ENCODE data around the gene GDAP2. TPM values are rescaled to one million over a fixed set of nuclear protein-coding genes. Genes with fewer than 3 reads are reported as not detected.

Gene GDAP2
- total and polyA plus RNA-seq, 4 donors = 3.0 to 16.8 (median 9.1) TPM

- DNase-seq (ENCODE audit: low spot score) = no peak
- TF ChIP-seq HNF4A (conservative IDR thresholded peaks at IDR 0.05) (no peak), FOXA2 (IDR thresholded peaks at IDR 0.05) (no peak), YY1 (IDR thresholded peaks at IDR 0.05) (no peak), ZBTB33 (IDR thresholded peaks at IDR 0.05) (no peak), EGR1 (IDR thresholded peaks at IDR 0.05; ENCODE audit: low read depth in 2 of 2) (no peak), NR2F2 (IDR thresholded peaks at IDR 0.05) (no peak), RXRA (IDR thresholded peaks at IDR 0.05) (no peak), FOXA1 (IDR thresholded peaks at IDR 0.05) (no peak)
- TF ChIP-seq, protein P1, sequence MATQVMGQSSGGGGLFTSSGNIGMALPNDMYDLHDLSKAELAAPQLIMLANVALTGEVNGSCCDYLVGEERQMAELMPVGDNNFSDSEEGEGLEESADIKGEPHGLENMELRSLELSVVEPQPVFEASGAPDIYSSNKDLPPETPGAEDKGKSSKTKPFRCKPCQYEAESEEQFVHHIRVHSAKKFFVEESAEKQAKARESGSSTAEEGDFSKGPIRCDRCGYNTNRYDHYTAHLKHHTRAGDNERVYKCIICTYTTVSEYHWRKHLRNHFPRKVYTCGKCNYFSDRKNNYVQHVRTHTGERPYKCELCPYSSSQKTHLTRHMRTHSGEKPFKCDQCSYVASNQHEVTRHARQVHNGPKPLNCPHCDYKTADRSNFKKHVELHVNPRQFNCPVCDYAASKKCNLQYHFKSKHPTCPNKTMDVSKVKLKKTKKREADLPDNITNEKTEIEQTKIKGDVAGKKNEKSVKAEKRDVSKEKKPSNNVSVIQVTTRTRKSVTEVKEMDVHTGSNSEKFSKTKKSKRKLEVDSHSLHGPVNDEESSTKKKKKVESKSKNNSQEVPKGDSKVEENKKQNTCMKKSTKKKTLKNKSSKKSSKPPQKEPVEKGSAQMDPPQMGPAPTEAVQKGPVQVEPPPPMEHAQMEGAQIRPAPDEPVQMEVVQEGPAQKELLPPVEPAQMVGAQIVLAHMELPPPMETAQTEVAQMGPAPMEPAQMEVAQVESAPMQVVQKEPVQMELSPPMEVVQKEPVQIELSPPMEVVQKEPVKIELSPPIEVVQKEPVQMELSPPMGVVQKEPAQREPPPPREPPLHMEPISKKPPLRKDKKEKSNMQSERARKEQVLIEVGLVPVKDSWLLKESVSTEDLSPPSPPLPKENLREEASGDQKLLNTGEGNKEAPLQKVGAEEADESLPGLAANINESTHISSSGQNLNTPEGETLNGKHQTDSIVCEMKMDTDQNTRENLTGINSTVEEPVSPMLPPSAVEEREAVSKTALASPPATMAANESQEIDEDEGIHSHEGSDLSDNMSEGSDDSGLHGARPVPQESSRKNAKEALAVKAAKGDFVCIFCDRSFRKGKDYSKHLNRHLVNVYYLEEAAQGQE (IDR thresholded peaks at IDR 0.05) = no peak
- TF ChIP-seq, protein P2, sequence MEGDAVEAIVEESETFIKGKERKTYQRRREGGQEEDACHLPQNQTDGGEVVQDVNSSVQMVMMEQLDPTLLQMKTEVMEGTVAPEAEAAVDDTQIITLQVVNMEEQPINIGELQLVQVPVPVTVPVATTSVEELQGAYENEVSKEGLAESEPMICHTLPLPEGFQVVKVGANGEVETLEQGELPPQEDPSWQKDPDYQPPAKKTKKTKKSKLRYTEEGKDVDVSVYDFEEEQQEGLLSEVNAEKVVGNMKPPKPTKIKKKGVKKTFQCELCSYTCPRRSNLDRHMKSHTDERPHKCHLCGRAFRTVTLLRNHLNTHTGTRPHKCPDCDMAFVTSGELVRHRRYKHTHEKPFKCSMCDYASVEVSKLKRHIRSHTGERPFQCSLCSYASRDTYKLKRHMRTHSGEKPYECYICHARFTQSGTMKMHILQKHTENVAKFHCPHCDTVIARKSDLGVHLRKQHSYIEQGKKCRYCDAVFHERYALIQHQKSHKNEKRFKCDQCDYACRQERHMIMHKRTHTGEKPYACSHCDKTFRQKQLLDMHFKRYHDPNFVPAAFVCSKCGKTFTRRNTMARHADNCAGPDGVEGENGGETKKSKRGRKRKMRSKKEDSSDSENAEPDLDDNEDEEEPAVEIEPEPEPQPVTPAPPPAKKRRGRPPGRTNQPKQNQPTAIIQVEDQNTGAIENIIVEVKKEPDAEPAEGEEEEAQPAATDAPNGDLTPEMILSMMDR (IDR thresholded peaks at IDR 0.05; ENCODE audit: low read depth, low read length, missing input control) = no peak
- TF ChIP-seq, protein P3, sequence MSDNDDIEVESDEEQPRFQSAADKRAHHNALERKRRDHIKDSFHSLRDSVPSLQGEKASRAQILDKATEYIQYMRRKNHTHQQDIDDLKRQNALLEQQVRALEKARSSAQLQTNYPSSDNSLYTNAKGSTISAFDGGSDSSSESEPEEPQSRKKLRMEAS (IDR thresholded peaks at IDR 0.05) = no peak
- Histone ChIP-seq H3K9ac (ENCODE audit: low read depth in 1 of 2, low read length in 2 of 2) (no peak overlapping the region), H3K27ac (ENCODE audit: low read depth in 1 of 2, low read length in 2 of 2) (no peak overlapping the region), H3K27me3 (ENCODE audit: control insufficient read depth in 4 of 4, insufficient read depth in 4 of 4, low read length in 3 of 4) (no peaks in the 10 kb centered on the region), H3K9me3 (ENCODE audit: control insufficient read depth in 4 of 4, low read length in 3 of 4) (no peaks in the 10 kb centered on the region), H3K4me1 (ENCODE audit: control insufficient read depth in 4 of 4, insufficient read depth in 4 of 4, low read length in 3 of 4) (no peaks in the 10 kb centered on the region), H3K4me3 (ENCODE audit: low read depth in 1 of 3, low read length in 3 of 3) (no peak overlapping the region), H3K36me3 (ENCODE audit: control insufficient read depth in 4 of 4, insufficient read depth in 3 of 4, low read depth in 1 of 4, low read length in 3 of 4) (peaks cover 0 to 13% (median 11%) of the 10 kb centered on the region in 4 donors)
- WGBS = 82% methylated on average over 2 of the region's 2 CpGs
Measured at GRCh38 chr1:117861694-117862093, 67.7 kb downstream of the GDAP2 start.

DNA sequence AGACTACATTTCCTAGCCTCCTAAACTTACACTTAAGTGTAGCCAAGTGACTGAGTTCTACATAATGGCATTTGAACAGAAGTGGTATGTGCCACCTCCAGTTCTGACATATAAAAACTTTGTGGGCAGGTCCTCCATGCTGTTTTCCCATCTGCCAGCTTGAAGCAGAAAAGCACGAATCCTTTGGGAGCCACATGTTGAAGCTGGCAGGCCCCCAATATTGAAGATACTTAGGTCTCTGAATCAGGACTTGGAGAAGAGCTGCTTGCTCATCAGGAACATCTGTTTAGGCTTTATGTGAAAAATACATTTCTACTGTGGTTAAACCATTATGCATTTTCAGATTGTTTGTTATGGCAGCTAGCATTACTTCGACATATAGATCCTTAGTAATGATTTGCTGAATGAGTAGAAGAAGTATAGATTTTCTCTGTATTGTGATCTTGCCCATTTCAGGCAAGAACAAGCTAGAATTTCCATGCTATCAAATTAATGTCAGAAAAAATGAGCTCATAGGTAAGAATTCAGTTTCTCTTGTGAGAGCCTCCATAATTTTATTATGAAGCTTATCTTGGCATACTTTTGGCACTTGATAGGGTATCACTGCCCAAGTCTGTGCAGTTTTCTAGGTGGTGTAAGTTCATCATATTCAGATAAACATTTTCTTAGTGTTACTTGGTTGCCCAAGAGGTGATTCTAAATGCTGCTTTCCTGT lies 68.4 kb downstream of the GDAP2 start:
- Histone ChIP-seq H3K27ac (ENCODE audit: low read depth in 1 of 2, low read length in 2 of 2) (no peak overlapping the region), H3K27me3 (ENCODE audit: control insufficient read depth in 4 of 4, insufficient read depth in 4 of 4, low read length in 3 of 4) (no peaks in the 10 kb centered on the region), H3K9ac (ENCODE audit: low read depth in 1 of 2, low read length in 2 of 2) (no peak overlapping the region), H3K36me3 (ENCODE audit: control insufficient read depth in 4 of 4, insufficient read depth in 3 of 4, low read depth in 1 of 4, low read length in 3 of 4) (peaks cover 0 to 9% (median 6%) of the 10 kb centered on the region in 4 donors), H3K4me3 (ENCODE audit: low read depth in 1 of 3, low read length in 3 of 3) (no peak overlapping the region), H3K9me3 (ENCODE audit: control insufficient read depth in 4 of 4, low read length in 3 of 4) (no peaks in the 10 kb centered on the region), H3K4me1 (ENCODE audit: control insufficient read depth in 4 of 4, insufficient read depth in 4 of 4, low read length in 3 of 4) (no peaks in the 10 kb centered on the region)
- no peak for DNase-seq (ENCODE audit: low spot score)
- 95% methylated on average over 2 of the region's 2 CpGs for WGBS
- TF ChIP-seq ZBTB33 (IDR thresholded peaks at IDR 0.05) = no peak
- TF ChIP-seq, protein P3 (IDR thresholded peaks at IDR 0.05) = no peak
- no peak for TF ChIP-seq HNF4A (conservative IDR thresholded peaks at IDR 0.05)
- TF ChIP-seq FOXA1 (IDR thresholded peaks at IDR 0.05) = no peak
- TF ChIP-seq RAD21 (IDR thresholded peaks at IDR 0.05) = no peak
- TF ChIP-seq, protein P1 (IDR thresholded peaks at IDR 0.05) = no peak
- TF ChIP-seq, protein P2 (IDR thresholded peaks at IDR 0.05; ENCODE audit: low read depth, low read length, missing input control) = no peak
